HS-5 (cell line): Measurements from ENCODE around the gene LYRM1.
"Not testable (repeated sequence)": the region's sequence is repeated elsewhere in the genome, so short reads cannot be mapped to it uniquely, and the experiment has no call there.

Source experiments
- DNase-seq: peaks from one replicate; pipeline ENCODE4 v3.0.0-alpha.2; 2012; ENCODE audit warnings: low read depth

LYRM1 gene

GRCh38 chr16:20902426-20902825 is 1.9 kb downstream of the LYRM1 start:
- no peak for DNase-seq

GRCh38 chr16:20903116-20903898 is 2.7 kb downstream of the LYRM1 start:
- DNase-seq = no peak

GRCh38 chr16:20903899-20904506 is 3.4 kb downstream of the LYRM1 start:
- no peak for DNase-seq

- DNase-seq = no peak
Measured at GRCh38 chr16:20904507-20905081, 4.0 kb downstream of the LYRM1 start.

GRCh38 chr16:20905576-20905975 is 5.0 kb downstream of the LYRM1 start:
- no peak for DNase-seq

- peak; percentile 93 for DNase-seq
Measured at GRCh38 chr16:20906341-20907255, 6.0 kb downstream of the LYRM1 start.

GRCh38 chr16:20910781-20911321 is 10.3 kb downstream of the LYRM1 start:
- DNase-seq = peak; percentile 90

GRCh38 chr16:20911361-20911760 is 10.8 kb downstream of the LYRM1 start:
- no peak for DNase-seq

- DNase-seq = no peak
Measured at GRCh38 chr16:20916289-20916688, 15.7 kb downstream of the LYRM1 start.

GRCh38 chr16:20916942-20917341 is 16.4 kb downstream of the LYRM1 start:
- DNase-seq = no peak

- no peak for DNase-seq
Measured at GRCh38 chr16:20918486-20919239, 18.1 kb downstream of the LYRM1 start.

GRCh38 chr16:20920091-20920490 is 19.5 kb downstream of the LYRM1 start:
- no peak for DNase-seq

GRCh38 chr16:20920799-20921198 is 20.2 kb downstream of the LYRM1 start:
- DNase-seq = no peak

- DNase-seq = no peak
Measured at GRCh38 chr16:20923876-20924275, 23.3 kb downstream of the LYRM1 start.

GRCh38 chr16:20925751-20926150 is 25.2 kb downstream of the LYRM1 start:
- DNase-seq = no peak

- no peak for DNase-seq
Measured at GRCh38 chr16:20928774-20929411, 28.3 kb downstream of the LYRM1 start.

GRCh38 chr16:20929676-20930364 is 29.2 kb downstream of the LYRM1 start:
- not testable (repeated sequence) for DNase-seq

GRCh38 chr16:20930365-20930690 is 29.8 kb downstream of the LYRM1 start:
- no peak for DNase-seq

GRCh38 chr16:20931066-20931600 is 30.6 kb downstream of the LYRM1 start:
- DNase-seq = no peak

GRCh38 chr16:20933589-20933988 is 33.0 kb downstream of the LYRM1 start:
- no peak for DNase-seq
